ENCODE data around the gene DBH.

DBH gene

GRCh38 chr9:133635533-133636531 is at the start of gene DBH:
Gene DBH (plus strand): TSS chr9:133636363. CDS start chr9:133636372, 9 bp downstream.
- DNase-seq = no peak

GRCh38 chr9:133587051-133587450 is 49.1 kb upstream of the DBH start:
- no peak for DNase-seq

GRCh38 chr9:133587466-133587865 is 48.7 kb upstream of the DBH start:
- no peak for DNase-seq

- peak; percentile 22 to 43 for DNase-seq
These were observed 46.5 kb upstream of the DBH start for GRCh38 chr9:133589454-133590227.

- no peak for DNase-seq
These were observed 45.8 kb upstream of the DBH start for GRCh38 chr9:133590231-133590855.

GRCh38 chr9:133591116-133591910 is 44.9 kb upstream of the DBH start:
- no peak for DNase-seq

GRCh38 chr9:133591985-133592384 is 44.2 kb upstream of the DBH start:
- DNase-seq = no peak

- peak in 1 of 2 donors; percentile 8 for DNase-seq
These were observed 43.3 kb upstream of the DBH start for GRCh38 chr9:133592731-133593409.

GRCh38 chr9:133593587-133594253 is 42.4 kb upstream of the DBH start:
- DNase-seq = no peak

- DNase-seq = no peak
These were observed 41.9 kb upstream of the DBH start for GRCh38 chr9:133594310-133594709.

- DNase-seq = no peak
These were observed 40.3 kb upstream of the DBH start for GRCh38 chr9:133595910-133596309.

- no peak for DNase-seq
These were observed 38.7 kb upstream of the DBH start for GRCh38 chr9:133597316-133597957.

GRCh38 chr9:133598978-133599377 is 37.2 kb upstream of the DBH start:
- DNase-seq = no peak

GRCh38 chr9:133599470-133600173 is 36.5 kb upstream of the DBH start:
- no peak for DNase-seq

- DNase-seq = no peak
These were observed 35.4 kb upstream of the DBH start for GRCh38 chr9:133600739-133601138.

- no peak for DNase-seq
These were observed 34.4 kb upstream of the DBH start for GRCh38 chr9:133601746-133602145.

GRCh38 chr9:133602277-133602676 is 33.9 kb upstream of the DBH start:
- DNase-seq = no peak

GRCh38 chr9:133603135-133603927 is 32.8 kb upstream of the DBH start:
- DNase-seq = no peak

- DNase-seq = peak in 1 of 2 donors; percentile 29
These were observed 31.9 kb upstream of the DBH start for GRCh38 chr9:133604214-133604613.
